HCT116 (cell line): Measurements from ENCODE around the gene CNN2. TPM values are rescaled to one million over a fixed set of nuclear protein-coding genes. Genes with fewer than 3 reads are reported as not detected.

ENCODE experiments used
- ATAC-seq: fragments of 200-7000 bp; cut with Tn5 transposase; 2 replicates; pipeline ENCODE4 v1.9.1; 2020; ENCODE audit warnings: mild to moderate bottlenecking, moderate library complexity
- BruUV-seq: library from RNA; stranded (reverse); fragments of 400-500 nt; replicated peaks from 2 replicates; lab custom pipeline; 2021; lab: Mats Ljungman, UMichigan
- CTCF ChIA-PET: fragments of 300-600 bp; sonication (Branson Sonifier 250); formaldehyde crosslinking; loops from one replicate; lab custom pipeline; 2021; ENCODE audit warnings: antibody characterized with exemption; lab: Charles Lee
- POLR2A ChIA-PET: fragments of 300-600, 350-600 bp; sonication (Branson Sonifier 250); formaldehyde crosslinking; loops from one replicate; lab custom pipeline; 2021; ENCODE audit warnings: antibody characterized with exemption; lab: Charles Lee
- RAD21 ChIA-PET, 2 experiments: fragments of 300-600 bp; sonication (Branson Sonifier 250); formaldehyde crosslinking; loops; one replicate each; lab custom pipeline; 2023; ENCODE audit warnings: low total read pairs in 2 of 2; ENCODE audit not compliant: uncharacterized antibody in 2 of 2, unreplicated experiment in 2 of 2, low non-redundant PET in 1 of 2; lab: Charles Lee
- DNase-seq: peaks from one replicate; pipeline ENCODE4 v3.0.0-alpha.2; 2010; ENCODE audit warnings: low read depth, low spot score
- H2AFZ ChIP-seq: fragments of 200-600 bp; shearing (Covaris generic), sonication (generic); 2 replicates; pipeline ENCODE4 v1.6.1; 2017; ENCODE audit warnings: low read depth, mixed run types, mixed read lengths, antibody characterized with exemption, low read length; ENCODE audit not compliant: poor library complexity, severe bottlenecking
- H3K27ac ChIP-seq: 2 replicates; pipeline ENCODE4 v1.5.1; 2012; ENCODE audit warnings: low read depth, low read length
- H3K27me3 ChIP-seq: fragments of 200-600 bp; sonication (generic); 2 replicates; pipeline ENCODE4 v1.6.1; 2016; ENCODE audit warnings: mixed run types, low read length, mixed read lengths; ENCODE audit not compliant: insufficient read depth
- H3K36me3 ChIP-seq, 2 experiments: fragments of 200-500 bp in 1 of 2; fragments of 200-600 bp in 1 of 2; sonication (Bioruptor generic) in 1 of 2; sonication (generic) in 1 of 2; 2 replicates each; pipeline versions ENCODE4 v1.5.1 to v1.6.1; 2014 to 2016; ENCODE audit warnings: low read length in 2 of 2, inconsistent platforms in 1 of 2, mixed read lengths in 1 of 2, mixed run types in 1 of 2; ENCODE audit not compliant: insufficient read depth in 2 of 2, control insufficient read depth in 1 of 2
- H3K4me1 ChIP-seq, 2 experiments: fragments of 200-600 bp in 1 of 2; sonication (generic) in 1 of 2; 2 replicates each; pipeline versions ENCODE4 v1.5.1 to v1.6.1; 2012 to 2017; ENCODE audit warnings: low read length in 2 of 2, inconsistent platforms in 1 of 2, mild to moderate bottlenecking in 1 of 2, mixed read lengths in 1 of 2, mixed run types in 1 of 2, moderate library complexity in 1 of 2; ENCODE audit not compliant: insufficient read depth in 2 of 2, control insufficient read depth in 1 of 2
- H3K4me2 ChIP-seq: fragments of 200-600 bp; sonication (generic); 2 replicates; pipeline ENCODE4 v1.6.1; 2017; ENCODE audit warnings: mixed run types, low read length, mixed read lengths
- H3K4me3 ChIP-seq, 2 experiments: fragments of 200-600 bp in 1 of 2; sonication (generic) in 1 of 2; replicated peaks in 1 of 2; 2 replicates each; pipeline ENCODE4 v1.5.1; 2011 to 2016; ENCODE audit warnings: low read length in 2 of 2, control low read depth in 1 of 2, low read depth in 1 of 2, mild to moderate bottlenecking in 1 of 2, mixed read lengths in 1 of 2, mixed run types in 1 of 2
- H3K79me2 ChIP-seq: fragments of 200-600 bp; sonication (generic); 2 replicates; pipeline ENCODE4 v1.6.1; 2017; ENCODE audit warnings: mild to moderate bottlenecking, mixed run types, low read length, moderate library complexity, mixed read lengths; ENCODE audit not compliant: insufficient read depth
- H3K9ac ChIP-seq: fragments of 200-600 bp; sonication (generic); 2 replicates; pipeline ENCODE4 v1.6.1; 2016; ENCODE audit warnings: low read length, mixed read lengths
- H3K9me2 ChIP-seq: fragments of 200-600 bp; sonication (generic), shearing (Covaris generic); 2 replicates; pipeline ENCODE4 v1.6.1; 2017; ENCODE audit warnings: mixed run types, mild to moderate bottlenecking, moderate library complexity; ENCODE audit not compliant: insufficient read depth
- H3K9me3 ChIP-seq, 2 experiments: fragments of 200-500 bp in 1 of 2; fragments of 200-600 bp in 1 of 2; sonication (Bioruptor generic) in 1 of 2; sonication (generic) in 1 of 2; 2 replicates each; pipeline ENCODE4 v1.6.1; 2014 to 2017; ENCODE audit warnings: low read length in 2 of 2, mixed read lengths in 2 of 2, inconsistent platforms in 1 of 2, low read depth in 1 of 2, mild to moderate bottlenecking in 1 of 2, mixed run types in 1 of 2, moderate library complexity in 1 of 2; ENCODE audit not compliant: control insufficient read depth in 1 of 2, insufficient read depth in 1 of 2
- H4K20me1 ChIP-seq: fragments of 200-600 bp; sonication (generic), shearing (Covaris generic); 2 replicates; pipeline ENCODE4 v1.6.1; 2017; ENCODE audit warnings: mixed run types, mild to moderate bottlenecking, moderate library complexity; ENCODE audit not compliant: insufficient read depth
- ATF3 ChIP-seq: IDR thresholded peaks from 2 replicates; pipeline ENCODE4 v1.6.1; 2012
- CEBPB ChIP-seq: IDR thresholded peaks from 2 replicates; pipeline ENCODE4 v1.6.1; 2012; ENCODE audit warnings: low read depth
- EZH2 ChIP-seq: fragments of 200-600 bp; sonication (generic); IDR thresholded peaks from 2 replicates; pipeline ENCODE4 v1.6.1; 2017; ENCODE audit warnings: antibody characterized with exemption, mixed run types
- EZH2phosphoT487 ChIP-seq: fragments of 200-600 bp; IDR thresholded peaks from 2 replicates; pipeline ENCODE4 v1.6.1; 2018; ENCODE audit warnings: antibody characterized with exemption, borderline replicate concordance
- POLR2A ChIP-seq: IDR thresholded peaks from 2 replicates; pipeline ENCODE4 v1.7.0; 2011; ENCODE audit warnings: borderline replicate concordance; ENCODE audit not compliant: insufficient read depth, insufficient read length; ENCODE audit errors: extremely low read depth
- SIN3A ChIP-seq: IDR thresholded peaks from 2 replicates; pipeline ENCODE4 v1.6.1; 2012; ENCODE audit warnings: low read depth
- SP1 ChIP-seq: IDR thresholded peaks from 2 replicates; pipeline ENCODE4 v1.6.1; 2012; ENCODE audit warnings: low read depth
- SRF ChIP-seq: IDR thresholded peaks from 2 replicates; pipeline ENCODE4 v1.6.1; 2012; ENCODE audit warnings: low read depth
- TCF7L2 ChIP-seq: IDR thresholded peaks from 2 replicates; pipeline ENCODE4 v1.7.0; 2011; ENCODE audit warnings: borderline replicate concordance, inconsistent platforms; ENCODE audit not compliant: insufficient read depth, insufficient read length; ENCODE audit errors: extremely low read depth
- intact Hi-C: fragments of 100-400 bp; cut with micrococcal nuclease; formaldehyde crosslinking; loops from 2 replicates; pipeline ENCODE4 v1.10.0; 2022
- total RNA-seq: library from RNA; stranded (reverse); gene quantifications from one replicate; pipeline ENCODE4 v1.2.1, GENCODE V29; 2021; ENCODE audit not compliant: unreplicated experiment
- TF ChIP-seq, protein P1 (sequence below): IDR thresholded peaks from 2 replicates; pipeline ENCODE4 v1.6.1; 2012

CNN2 gene
- total RNA-seq, 1 experiment from 2014 or later: 212 TPM

DNA sequence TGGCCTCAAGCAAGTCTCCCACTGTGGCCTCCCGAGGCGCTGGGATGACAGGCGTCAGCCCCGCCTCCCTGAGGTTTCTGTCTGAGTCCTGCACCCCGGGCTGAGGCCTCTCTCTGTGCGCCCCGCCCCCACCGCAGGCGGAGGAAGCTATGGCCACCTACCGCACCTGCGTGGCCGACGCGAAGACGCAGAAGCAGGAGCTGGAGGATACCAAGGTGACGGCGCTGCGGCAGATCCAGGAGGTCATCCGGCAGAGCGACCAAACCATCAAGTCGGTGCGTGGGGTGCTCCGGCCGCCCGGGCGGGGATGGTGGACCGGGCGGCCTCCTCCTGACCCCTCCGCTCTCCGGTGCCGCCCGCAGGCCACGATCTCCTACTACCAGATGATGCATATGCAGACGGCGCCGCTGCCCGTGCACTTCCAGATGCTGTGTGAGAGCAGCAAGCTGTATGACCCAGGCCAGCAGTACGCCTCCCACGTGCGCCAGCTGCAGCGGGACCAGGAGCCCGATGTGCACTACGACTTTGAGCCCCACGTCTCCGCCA, 53.2 kb downstream of the CNN2 start:
- POLR2A ChIA-PET: no interaction called here
- H3K9me3 ChIP-seq: no peaks in the 10 kb centered on the region
- H3K4me2 ChIP-seq: no peak overlapping the region
- H3K4me3 ChIP-seq: no peak overlapping the region
- CTCF ChIA-PET: interaction anchor here (1.5 kb wide), 1 partner anchor 15 kb away, joined by 4 read pairs; no protein-coding TSS in a partner anchor
- DNase-seq (no peak), ATAC-seq (no peak)
- no peak overlapping the region for H2AFZ ChIP-seq
- no TSS peak for BruUV-seq
- RAD21 ChIA-PET: no interaction called here
- intact Hi-C loops: no loop called here
- H3K36me3 ChIP-seq: peaks cover 0 to 16% of the 10 kb centered on the region in 2 experiments; a peak in 2 of 4 replicates
- H3K4me1 ChIP-seq: peaks cover 4 to 26% of the 10 kb centered on the region in 2 experiments
- TF ChIP-seq TCF7L2 (no peak), POLR2A (no peak), CEBPB (no peak), SIN3A (no peak), SP1 (no peak), ATF3 (no peak), SRF (no peak), EZH2 (no peak)
- TF ChIP-seq, protein P1, sequence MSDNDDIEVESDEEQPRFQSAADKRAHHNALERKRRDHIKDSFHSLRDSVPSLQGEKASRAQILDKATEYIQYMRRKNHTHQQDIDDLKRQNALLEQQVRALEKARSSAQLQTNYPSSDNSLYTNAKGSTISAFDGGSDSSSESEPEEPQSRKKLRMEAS: no peak
- H3K79me2 ChIP-seq: no peaks in the 10 kb centered on the region
- no peak overlapping the region for H3K27ac ChIP-seq
- H3K9ac ChIP-seq: no peak overlapping the region
- no peaks in the 10 kb centered on the region for H4K20me1 ChIP-seq
- H3K27me3 ChIP-seq: no peaks in the 10 kb centered on the region
- H3K9me2 ChIP-seq: no peaks in the 10 kb centered on the region

DNA sequence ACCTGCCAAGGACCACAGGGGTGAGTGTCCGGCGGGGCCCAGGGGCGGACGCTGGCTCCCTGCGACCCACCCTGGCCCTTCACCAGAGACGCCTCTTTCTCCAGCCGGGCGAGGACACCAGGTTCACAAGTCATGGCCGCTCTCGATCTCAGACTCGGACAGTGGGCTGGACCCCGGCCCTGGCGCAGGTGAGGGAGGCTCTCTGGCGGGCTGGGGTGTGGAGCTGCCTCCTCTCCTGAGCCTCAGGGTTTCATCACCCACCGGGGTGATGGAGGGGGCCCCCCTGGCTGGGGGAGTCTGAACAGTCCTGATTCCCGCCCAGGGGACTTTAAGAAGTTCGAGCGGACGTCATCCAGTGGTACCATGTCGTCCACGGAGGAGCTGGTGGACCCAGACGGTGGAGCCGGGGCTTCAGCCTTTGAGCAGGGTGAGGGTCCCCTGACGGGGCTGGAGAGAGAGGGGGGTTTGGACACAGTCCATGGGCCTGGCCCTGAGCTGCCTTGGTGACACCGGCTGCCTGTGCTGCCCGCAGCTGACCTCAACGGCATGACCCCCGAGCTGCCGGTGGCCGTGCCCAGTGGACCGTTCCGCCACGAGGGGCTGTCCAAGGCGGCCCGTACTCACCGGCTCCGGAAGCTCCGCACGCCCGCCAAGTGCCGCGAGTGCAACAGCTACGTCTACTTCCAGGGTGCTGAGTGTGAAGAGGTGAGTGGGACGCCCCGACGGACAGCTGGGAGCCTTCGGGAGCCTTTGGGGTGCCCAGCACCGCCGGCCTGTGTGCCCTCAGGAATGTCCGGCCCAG, 54.2 kb downstream of the CNN2 start:
- Histone ChIP-seq H3K9me3 (no peaks in the 10 kb centered on the region), H3K79me2 (no peaks in the 10 kb centered on the region), H3K4me2 (no peak overlapping the region), H3K4me1 (peaks cover 4 to 21% of the 10 kb centered on the region in 2 experiments), H3K36me3 (peaks cover 0 to 14% of the 10 kb centered on the region in 2 experiments; a peak in 2 of 4 replicates), H3K27me3 (no peaks in the 10 kb centered on the region), H4K20me1 (no peaks in the 10 kb centered on the region), H3K4me3 (no peak overlapping the region), H2AFZ (no peak overlapping the region), H3K9me2 (no peaks in the 10 kb centered on the region), H3K27ac (no peak overlapping the region), H3K9ac (no peak overlapping the region)
- intact Hi-C loops: no loop called here
- DNase-seq (no peak), ATAC-seq (no peak)
- POLR2A ChIA-PET: interaction anchor here (0.6 kb wide), 1 partner anchor 165 kb away, joined by 4 read pairs; no protein-coding TSS in a partner anchor
- no peak for TF ChIP-seq CEBPB
- no peak for TF ChIP-seq EZH2phosphoT487
- TF ChIP-seq TCF7L2: no peak
- no TSS peak for BruUV-seq
- RAD21 ChIA-PET: no interaction called here
- CTCF ChIA-PET: interaction anchor here (1.5 kb wide), 1 partner anchor 16 kb away, joined by 4 read pairs; no protein-coding TSS in a partner anchor
